Measurements from ENCODE around the gene TEP1.

DNA sequence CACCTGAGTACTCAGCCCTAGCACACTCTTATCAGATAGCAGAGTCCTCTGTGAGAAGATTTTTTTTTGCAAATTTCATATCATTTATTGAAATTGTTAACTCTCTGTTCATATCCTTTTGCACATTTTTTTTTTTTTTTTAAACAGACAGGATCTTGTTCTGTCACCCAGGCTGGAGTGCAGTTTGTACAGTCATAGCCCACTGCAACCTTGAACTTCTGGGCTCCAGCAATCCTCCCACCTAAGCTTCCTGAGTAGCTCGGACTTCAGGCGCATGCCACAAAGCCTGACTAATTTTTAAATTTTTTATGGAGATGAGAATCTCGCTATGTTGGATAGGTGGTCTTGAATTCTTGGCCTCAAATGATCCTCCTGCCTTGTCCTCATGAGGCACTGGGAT lies 65.6 kb downstream of the TEP1 start:
- TF ChIP-seq, protein P1, sequence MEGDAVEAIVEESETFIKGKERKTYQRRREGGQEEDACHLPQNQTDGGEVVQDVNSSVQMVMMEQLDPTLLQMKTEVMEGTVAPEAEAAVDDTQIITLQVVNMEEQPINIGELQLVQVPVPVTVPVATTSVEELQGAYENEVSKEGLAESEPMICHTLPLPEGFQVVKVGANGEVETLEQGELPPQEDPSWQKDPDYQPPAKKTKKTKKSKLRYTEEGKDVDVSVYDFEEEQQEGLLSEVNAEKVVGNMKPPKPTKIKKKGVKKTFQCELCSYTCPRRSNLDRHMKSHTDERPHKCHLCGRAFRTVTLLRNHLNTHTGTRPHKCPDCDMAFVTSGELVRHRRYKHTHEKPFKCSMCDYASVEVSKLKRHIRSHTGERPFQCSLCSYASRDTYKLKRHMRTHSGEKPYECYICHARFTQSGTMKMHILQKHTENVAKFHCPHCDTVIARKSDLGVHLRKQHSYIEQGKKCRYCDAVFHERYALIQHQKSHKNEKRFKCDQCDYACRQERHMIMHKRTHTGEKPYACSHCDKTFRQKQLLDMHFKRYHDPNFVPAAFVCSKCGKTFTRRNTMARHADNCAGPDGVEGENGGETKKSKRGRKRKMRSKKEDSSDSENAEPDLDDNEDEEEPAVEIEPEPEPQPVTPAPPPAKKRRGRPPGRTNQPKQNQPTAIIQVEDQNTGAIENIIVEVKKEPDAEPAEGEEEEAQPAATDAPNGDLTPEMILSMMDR (conservative IDR thresholded peaks at IDR 0.05 in 1 of 2, IDR thresholded peaks at IDR 0.05 in 1 of 2; ENCODE audit: extremely low read depth in 1 of 2, insufficient read depth in 1 of 2, low read depth in 1 of 2, low read length in 2 of 2): no peak
- TF ChIP-seq EZH2 (IDR thresholded peaks at IDR 0.05; ENCODE audit: borderline replicate concordance, low read length): no peak

Data from mammary epithelial cell (primary cell).